HG03442 (cell line): Measurements from ENCODE around the gene ITIH4.
A peak's percentile ranks its signal among the peaks of the same experiment; 100 is the strongest.

Source experiments
- ATAC-seq: cut with Tn5 transposase; IDR thresholded peaks from one replicate; pipeline ENCODE4 v1.9.1; 2021; ENCODE audit warnings: mild to moderate bottlenecking, moderate library complexity; ENCODE audit not compliant: unreplicated experiment

Gene ITIH4

DNA sequence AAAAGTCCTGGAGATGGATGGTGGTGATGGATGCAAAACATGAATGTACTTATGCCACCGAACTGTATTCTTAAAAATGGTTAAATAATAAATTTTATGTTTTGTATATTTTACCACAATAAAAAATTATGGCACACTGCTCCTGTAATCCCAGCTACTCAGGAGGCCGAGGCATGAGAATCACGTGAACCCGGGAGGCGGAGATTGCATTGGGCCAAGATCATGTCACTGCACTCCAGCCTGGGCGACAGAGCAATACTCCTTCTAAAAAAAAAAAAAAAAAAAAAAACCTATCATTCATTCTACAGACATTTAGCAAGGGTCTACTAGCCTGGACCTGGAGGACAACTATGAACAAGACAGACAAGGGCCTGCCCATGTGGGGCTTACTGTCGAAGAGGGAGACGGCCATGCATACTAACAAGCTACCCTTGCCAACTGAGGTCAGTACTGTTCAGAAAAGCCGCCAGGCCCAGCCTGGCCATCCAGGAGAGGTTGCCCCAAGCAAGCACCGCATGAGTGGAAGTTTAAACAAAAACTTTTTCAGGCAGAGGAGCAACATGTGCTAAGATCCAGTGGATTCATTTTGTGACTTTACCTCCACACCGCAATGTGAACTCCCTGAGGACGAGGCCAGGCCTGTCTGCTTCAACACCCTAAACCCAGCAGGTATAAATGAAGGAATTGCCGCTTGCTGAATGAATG is 57.0 kb downstream of the ITIH4 start:
- ATAC-seq, result no peak

DNA sequence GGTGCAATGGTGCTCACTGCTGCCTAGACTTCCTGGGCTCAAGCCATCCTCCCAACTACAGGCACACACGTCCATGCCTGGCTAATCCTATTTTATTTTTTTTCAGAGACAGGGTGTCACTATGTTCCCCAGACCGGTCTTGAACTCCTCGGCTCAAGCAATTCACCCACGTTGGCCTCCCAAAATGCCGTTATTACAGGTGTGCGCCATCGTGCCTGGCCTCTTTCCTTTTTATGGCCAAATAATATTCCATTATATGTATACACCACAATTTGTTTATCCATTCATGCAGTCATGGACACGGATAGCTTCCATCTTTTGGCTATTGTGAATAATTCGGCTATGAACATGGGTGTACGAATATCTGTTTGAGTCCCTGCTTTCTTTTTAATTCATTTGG is 58.8 kb downstream of the ITIH4 start:
- no peak for ATAC-seq

DNA sequence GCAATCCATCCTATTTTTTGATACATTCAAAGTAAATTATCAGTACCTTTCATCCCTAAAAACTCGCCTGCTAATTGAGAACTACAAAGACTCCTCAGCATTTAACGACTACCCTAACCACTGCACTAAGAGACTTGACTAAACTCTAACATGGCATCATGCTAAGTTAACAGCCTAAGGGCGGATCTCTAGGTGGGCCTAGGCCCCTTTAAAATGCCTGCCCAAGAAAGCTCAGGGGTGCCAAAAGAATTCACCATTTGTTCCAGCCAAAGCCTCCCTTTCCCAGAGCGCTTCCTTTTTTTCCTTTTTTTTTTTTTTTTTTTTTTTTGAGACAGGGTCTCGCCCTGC is 59.2 kb downstream of the ITIH4 start:
- ATAC-seq, result no peak

DNA sequence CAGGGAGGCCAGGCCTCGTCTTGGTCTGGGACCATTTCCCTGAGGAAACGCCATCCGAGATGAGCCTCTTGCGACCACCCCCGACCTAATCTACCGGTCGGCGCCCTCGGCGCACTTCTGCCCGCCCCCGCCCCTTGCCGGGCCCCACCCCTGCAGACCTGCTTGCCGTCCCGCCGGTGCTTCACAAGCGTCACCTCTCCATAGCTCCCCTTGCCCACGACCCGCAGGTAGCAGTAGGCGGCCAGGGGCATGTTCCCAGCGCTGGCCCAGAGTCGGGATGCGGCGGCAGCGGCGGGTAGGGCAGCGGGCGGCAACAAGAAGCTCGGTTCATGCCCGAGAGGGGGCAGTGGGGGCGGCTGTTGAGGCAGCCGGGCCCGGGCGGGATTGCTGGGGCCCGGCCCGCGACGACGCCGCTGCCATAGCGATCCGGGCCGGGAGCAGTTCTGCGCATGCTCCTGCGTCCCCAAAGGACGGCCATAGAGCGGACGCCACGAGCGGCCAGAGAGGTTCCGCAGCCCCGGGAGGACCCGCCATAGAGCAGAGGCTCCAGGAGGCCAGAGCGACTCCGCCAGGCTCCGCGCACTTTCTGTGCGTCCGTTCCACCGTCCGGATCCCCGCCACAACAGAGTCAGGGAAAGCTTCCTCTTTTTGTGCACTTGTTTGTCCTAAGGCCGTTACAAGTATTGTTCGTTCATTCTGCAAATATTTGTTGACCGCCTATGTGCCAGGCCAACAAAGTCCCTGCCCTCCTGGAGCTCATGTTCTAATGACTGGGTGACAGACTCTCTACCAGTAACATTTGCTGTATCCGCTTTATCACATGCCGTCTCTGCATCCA is 59.8 kb downstream of the ITIH4 start, which contains the start of gene NEK4:
TSS of gene NEK4 (minus strand) at position 445 of the 838 bp plus-strand sequence. CDS start at position 251, 194 bp downstream.
- ATAC-seq, result peak; percentile 95

DNA sequence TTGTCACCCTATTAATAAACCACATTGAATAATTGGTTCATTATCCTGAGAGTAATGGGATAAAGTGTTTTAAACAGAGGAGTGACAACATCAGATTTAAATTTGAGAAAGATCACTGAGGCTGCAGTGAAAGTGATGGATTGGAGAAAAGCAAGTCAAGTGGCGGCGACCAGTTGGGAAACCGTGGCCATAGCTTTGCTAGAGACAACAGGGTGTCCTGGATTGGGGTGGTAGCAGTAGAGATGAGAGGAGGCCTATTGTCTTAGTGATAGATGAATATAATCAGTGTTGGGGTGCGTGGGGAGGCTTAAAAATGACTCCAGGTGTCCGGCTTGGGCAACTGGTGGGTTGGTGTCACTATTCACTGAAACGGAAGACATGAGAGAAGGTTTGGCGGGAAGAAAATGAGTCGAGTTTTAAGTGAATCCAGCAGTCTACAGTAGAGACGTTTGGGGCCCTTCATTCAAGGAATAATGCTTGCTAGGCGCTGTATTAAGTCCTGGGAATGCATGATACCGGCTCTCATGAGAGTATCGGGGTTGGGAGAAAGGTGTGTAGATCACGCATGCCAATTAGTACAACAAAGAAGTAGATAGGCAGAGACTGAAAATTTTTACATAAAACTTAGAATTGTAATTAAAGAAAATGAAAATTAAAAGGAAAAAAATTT is 60.6 kb downstream of the ITIH4 start:
- no peak for ATAC-seq

DNA sequence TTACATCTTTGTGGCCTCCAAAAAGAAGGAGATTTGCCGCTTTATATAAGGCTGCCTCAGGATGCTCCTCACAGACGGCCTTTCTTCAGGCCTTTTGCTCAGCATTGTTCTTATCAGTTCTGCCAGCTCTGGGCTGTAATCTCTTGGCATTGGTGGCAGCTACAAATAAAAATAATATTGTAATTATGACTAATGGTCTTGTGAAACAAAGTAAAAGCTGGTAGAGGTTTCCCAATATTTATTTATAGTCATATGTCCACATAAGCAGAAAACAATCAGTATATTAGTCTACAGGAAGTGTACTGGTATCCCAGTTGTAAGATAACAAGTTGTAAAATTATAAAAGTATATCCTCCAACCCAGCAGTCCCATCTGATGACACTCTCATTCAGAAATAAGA is 67.0 kb downstream of the ITIH4 start:
- ATAC-seq, result no peak
